Measurements from ENCODE around the gene WDR7. TPM values are rescaled to one million over a fixed set of nuclear protein-coding genes. Genes with fewer than 3 reads are reported as not detected.

Gene WDR7
- total RNA-seq, 2 experiments from 2014 or later = 35.9 to 43.3 TPM

DNA sequence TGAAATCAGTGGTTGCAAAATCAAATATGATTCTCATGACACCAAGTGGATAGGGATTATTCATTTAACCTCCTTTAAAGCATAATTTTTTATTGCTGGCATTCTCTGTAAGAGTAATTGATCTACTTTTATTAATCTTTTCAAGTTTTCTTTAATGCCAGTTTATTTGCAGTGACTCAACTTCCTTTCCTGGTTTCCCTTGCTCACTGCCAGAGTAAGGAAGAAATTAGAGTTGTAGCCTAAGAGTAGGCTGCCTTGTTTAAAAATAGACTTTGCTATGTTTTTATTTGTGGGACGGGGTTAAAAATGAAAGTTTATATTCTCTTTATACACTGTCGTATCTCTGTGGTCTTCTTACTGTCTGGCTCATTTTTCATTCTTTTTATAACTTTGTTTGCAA is 148.6 kb downstream of the WDR7 start:
- Mint-ChIP-seq H3K4me1 (peaks cover 2% of the 10 kb centered on the region), H3K9me3 (ENCODE audit: low read depth) (no peaks in the 10 kb centered on the region), H3K27ac (no peak overlapping the region), H3K27me3 (no peaks in the 10 kb centered on the region), H3K36me3 (peaks cover 9% of the 10 kb centered on the region), H3K4me3 (no peak overlapping the region)
- DNase-seq (no peak), ATAC-seq (no peak)
- CTCF ChIA-PET = no interaction called here

DNA sequence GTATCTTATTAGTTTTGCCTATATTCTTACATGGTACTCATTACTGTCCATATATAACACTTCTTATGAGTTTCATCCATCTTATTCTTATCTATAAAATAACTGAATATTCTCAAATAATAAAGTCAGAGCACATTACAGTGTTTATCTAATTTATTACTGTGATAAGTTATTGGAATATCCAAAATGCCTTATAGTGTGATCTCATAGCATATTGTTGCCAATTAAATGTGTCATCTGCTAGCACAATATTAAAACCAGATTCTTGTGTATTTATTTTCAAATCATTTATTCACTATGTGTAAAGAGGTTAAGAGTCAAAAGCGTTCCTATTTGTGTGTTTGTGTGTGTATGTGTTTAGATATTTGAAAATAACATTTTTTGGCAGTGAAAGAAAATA is 151.9 kb downstream of the WDR7 start:
- CTCF ChIA-PET = interaction anchor here (1.4 kb wide), 1 partner anchor 66 kb away, joined by 3 read pairs; no protein-coding TSS in a partner anchor
- Mint-ChIP-seq H3K27ac (no peak overlapping the region), H3K4me1 (peaks cover 2% of the 10 kb centered on the region), H3K4me3 (no peak overlapping the region), H3K9me3 (ENCODE audit: low read depth) (no peaks in the 10 kb centered on the region), H3K27me3 (no peaks in the 10 kb centered on the region), H3K36me3 (peaks cover 11% of the 10 kb centered on the region)
- no peak for DNase-seq
- ATAC-seq = no peak

DNA sequence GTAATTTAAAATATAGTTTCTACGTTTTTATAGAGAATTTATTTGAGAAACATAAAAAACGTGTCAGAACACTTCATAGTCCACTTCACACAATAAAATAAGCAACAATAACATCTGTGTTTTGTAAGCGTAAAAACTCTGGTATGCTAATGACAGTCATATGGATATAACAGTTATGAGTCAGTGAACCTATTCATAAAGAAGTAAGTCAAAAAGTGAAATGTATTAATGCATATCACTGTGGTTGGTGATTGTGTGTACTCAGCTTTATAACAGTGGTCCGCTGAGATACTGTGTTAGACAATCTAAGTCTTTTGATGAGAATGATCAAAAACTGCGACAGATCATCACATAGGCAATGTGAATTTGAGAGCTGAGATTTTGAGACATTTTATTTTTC is 153.2 kb downstream of the WDR7 start:
- CTCF ChIA-PET = no interaction called here
- H3K4me3 Mint-ChIP-seq = no peak overlapping the region
- H3K9me3 Mint-ChIP-seq (ENCODE audit: low read depth) = no peaks in the 10 kb centered on the region
- no peak for DNase-seq
- peaks cover 2% of the 10 kb centered on the region for H3K4me1 Mint-ChIP-seq
- peaks cover 11% of the 10 kb centered on the region for H3K36me3 Mint-ChIP-seq
- no peaks in the 10 kb centered on the region for H3K27me3 Mint-ChIP-seq
- H3K27ac Mint-ChIP-seq = no peak overlapping the region
- no peak for ATAC-seq

DNA sequence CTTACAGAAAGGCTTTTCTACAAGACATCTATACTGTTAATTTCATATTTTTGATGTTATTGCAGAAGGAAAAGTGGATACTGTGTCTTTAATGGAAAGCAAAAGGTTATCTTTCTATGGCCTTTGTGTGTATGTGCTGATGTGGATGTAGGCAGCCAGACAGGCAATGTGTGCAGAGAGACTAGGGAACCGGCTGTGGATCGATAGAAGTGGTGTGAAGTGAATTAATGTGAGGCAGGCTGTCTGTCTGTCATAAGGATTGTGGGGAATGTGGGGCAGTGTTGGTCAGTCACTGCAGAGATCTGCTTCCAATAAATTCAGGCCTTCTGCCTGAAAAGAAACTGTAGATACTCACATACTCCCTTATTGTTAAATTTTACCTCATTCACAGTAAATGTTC is 156.7 kb downstream of the WDR7 start:
- ATAC-seq = no peak
- H3K9me3 Mint-ChIP-seq (ENCODE audit: low read depth) = no peaks in the 10 kb centered on the region
- H3K4me3 Mint-ChIP-seq = no peak overlapping the region
- H3K4me1 Mint-ChIP-seq = peaks cover 2% of the 10 kb centered on the region
- peaks cover 9% of the 10 kb centered on the region for H3K36me3 Mint-ChIP-seq
- no peaks in the 10 kb centered on the region for H3K27me3 Mint-ChIP-seq
- DNase-seq = no peak
- no peak overlapping the region for H3K27ac Mint-ChIP-seq
- CTCF ChIA-PET = no interaction called here

- ATAC-seq (no peak), DNase-seq (no peak)
- CTCF ChIA-PET = no interaction called here
- H3K36me3 Mint-ChIP-seq = peaks cover 6% of the 10 kb centered on the region
- H3K27me3 Mint-ChIP-seq = no peaks in the 10 kb centered on the region
- no peak overlapping the region for H3K4me3 Mint-ChIP-seq
- H3K27ac Mint-ChIP-seq = no peak overlapping the region
- H3K4me1 Mint-ChIP-seq = no peaks in the 10 kb centered on the region
- H3K9me3 Mint-ChIP-seq (ENCODE audit: low read depth) = no peaks in the 10 kb centered on the region
Observed at GRCh38 chr18:56812674-56813073, 161.5 kb downstream of the WDR7 start.

- no peak overlapping the region for H3K4me3 Mint-ChIP-seq
- no peak for ATAC-seq
- no peaks in the 10 kb centered on the region for H3K9me3 Mint-ChIP-seq (ENCODE audit: low read depth)
- H3K36me3 Mint-ChIP-seq = peaks cover 5% of the 10 kb centered on the region
- no peaks in the 10 kb centered on the region for H3K27me3 Mint-ChIP-seq
- no peaks in the 10 kb centered on the region for H3K4me1 Mint-ChIP-seq
- no peak overlapping the region for H3K27ac Mint-ChIP-seq
- no peak for DNase-seq
- CTCF ChIA-PET = no interaction called here
Observed at GRCh38 chr18:56815926-56816325, 164.8 kb downstream of the WDR7 start.

DNA sequence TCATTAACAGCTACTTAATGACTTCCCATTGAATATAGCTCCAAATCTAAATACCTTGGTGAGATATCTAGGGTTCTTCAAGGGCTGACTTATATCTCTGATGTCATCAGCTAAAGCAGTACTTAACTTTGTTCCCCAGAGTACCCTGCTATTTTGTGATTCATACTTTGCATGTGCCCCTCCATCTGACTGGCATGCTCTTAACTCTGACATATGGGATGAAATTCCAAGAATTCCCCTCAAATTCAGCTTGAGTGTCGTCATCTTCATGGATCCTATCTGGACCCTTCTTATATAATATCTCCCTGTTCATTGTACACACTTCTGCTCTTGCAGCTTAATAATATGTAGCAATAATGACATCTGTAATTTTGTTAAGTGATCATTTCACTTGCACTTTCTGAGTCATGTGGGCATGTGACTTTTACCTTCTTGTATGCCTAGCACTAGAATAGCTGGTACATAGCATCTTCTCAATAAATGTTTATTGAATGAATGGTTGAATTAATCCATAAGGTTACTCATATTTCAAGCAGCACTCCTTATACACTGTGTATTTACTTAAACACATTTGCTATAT is 172.9 kb downstream of the WDR7 start:
- Mint-ChIP-seq H3K27ac (no peak overlapping the region), H3K27me3 (no peaks in the 10 kb centered on the region), H3K9me3 (ENCODE audit: low read depth) (no peaks in the 10 kb centered on the region), H3K4me1 (peaks cover 5% of the 10 kb centered on the region), H3K4me3 (no peak overlapping the region), H3K36me3 (peaks cover 9% of the 10 kb centered on the region)
- CTCF ChIA-PET = no interaction called here
- ATAC-seq = no peak
- no peak for DNase-seq

DNA sequence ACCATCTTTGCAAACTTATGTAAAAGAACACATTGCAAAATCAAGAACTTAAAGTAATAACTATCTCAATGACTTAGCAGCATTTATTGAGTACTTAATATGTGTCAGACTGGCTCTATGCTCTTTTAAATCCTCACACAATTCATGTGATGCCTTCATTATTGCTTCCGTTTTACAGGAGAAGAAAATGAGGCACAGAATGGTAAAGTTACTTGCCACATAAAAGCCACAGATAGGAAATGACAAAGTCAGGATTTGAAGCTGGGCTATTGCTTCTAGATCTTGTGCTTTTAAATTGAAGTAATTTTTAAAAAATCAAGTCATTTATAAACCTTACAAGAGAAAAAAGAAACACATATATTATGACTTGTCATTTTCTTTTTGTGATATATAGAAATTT is 174.2 kb downstream of the WDR7 start:
- H3K27me3 Mint-ChIP-seq = no peaks in the 10 kb centered on the region
- no peak overlapping the region for H3K4me3 Mint-ChIP-seq
- ATAC-seq = no peak
- H3K36me3 Mint-ChIP-seq = peaks cover 9% of the 10 kb centered on the region
- H3K27ac Mint-ChIP-seq = no peak overlapping the region
- H3K9me3 Mint-ChIP-seq (ENCODE audit: low read depth) = no peaks in the 10 kb centered on the region
- CTCF ChIA-PET = no interaction called here
- no peak for DNase-seq
- H3K4me1 Mint-ChIP-seq = peaks cover 5% of the 10 kb centered on the region

DNA sequence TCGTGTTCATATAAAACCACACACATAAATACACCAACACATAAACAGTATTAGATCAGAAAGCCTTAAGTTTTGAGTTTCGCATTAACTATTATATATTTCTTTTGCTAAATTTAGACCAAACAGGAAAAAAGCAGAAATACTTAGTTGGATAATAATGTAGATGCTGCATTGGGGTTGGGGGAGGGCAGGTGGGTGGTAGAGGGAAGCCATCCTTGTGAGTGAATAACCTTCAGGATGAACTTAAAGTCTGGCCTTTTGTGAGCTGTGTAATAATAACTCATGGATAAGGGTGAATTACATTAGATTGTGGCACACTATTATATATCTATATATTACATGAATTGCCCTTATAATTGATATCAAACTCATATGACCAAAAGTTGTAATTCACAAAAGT is 174.7 kb downstream of the WDR7 start:
- Mint-ChIP-seq H3K4me3 (no peak overlapping the region), H3K4me1 (peaks cover 5% of the 10 kb centered on the region), H3K27ac (no peak overlapping the region), H3K27me3 (no peaks in the 10 kb centered on the region), H3K36me3 (peaks cover 9% of the 10 kb centered on the region), H3K9me3 (ENCODE audit: low read depth) (no peaks in the 10 kb centered on the region)
- CTCF ChIA-PET = no interaction called here
- no peak for DNase-seq
- ATAC-seq = no peak

- Mint-ChIP-seq H3K4me1 (peaks cover 4% of the 10 kb centered on the region), H3K27ac (no peak overlapping the region), H3K27me3 (no peaks in the 10 kb centered on the region), H3K4me3 (no peak overlapping the region), H3K9me3 (ENCODE audit: low read depth) (no peaks in the 10 kb centered on the region), H3K36me3 (peaks cover 10% of the 10 kb centered on the region)
- CTCF ChIA-PET = no interaction called here
- ATAC-seq (no peak), DNase-seq (no peak)
Observed at GRCh38 chr18:56831988-56832387, 180.8 kb downstream of the WDR7 start.

- Mint-ChIP-seq H3K4me3 (no peak overlapping the region), H3K9me3 (ENCODE audit: low read depth) (no peaks in the 10 kb centered on the region), H3K36me3 (peaks cover 8% of the 10 kb centered on the region), H3K27me3 (no peaks in the 10 kb centered on the region), H3K27ac (no peak overlapping the region), H3K4me1 (peaks cover 4% of the 10 kb centered on the region)
- CTCF ChIA-PET = no interaction called here
- ATAC-seq = no peak
- DNase-seq = no peak
Observed at GRCh38 chr18:56835331-56835730, 184.2 kb downstream of the WDR7 start.

GRCh38 chr18:56836173-56836572 is 185.0 kb downstream of the WDR7 start:
- peaks cover under 1% of the 10 kb centered on the region for H3K4me1 Mint-ChIP-seq
- H3K27ac Mint-ChIP-seq = no peak overlapping the region
- no peaks in the 10 kb centered on the region for H3K27me3 Mint-ChIP-seq

DNA sequence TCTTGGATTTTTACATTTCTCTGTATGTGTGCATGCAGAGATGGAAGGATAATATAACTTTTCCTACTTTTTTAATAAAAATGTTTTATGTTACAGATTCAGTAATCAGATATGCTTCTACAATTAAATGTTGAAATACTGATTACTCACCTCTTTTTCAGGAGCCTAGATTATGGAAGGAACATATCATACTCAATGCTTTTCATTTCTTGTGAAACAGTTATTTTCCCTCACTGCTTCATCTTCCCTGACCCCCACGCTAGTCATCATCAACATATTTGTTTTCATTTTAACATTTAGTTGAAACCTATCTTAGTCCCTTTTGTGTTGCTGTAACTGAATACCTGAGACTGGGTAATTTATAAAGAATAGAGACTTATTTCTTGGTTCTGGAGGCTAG is 190.7 kb downstream of the WDR7 start:
- DNase-seq (no peak), ATAC-seq (no peak)
- Mint-ChIP-seq H3K27me3 (no peaks in the 10 kb centered on the region), H3K4me1 (no peaks in the 10 kb centered on the region), H3K36me3 (peaks cover 2% of the 10 kb centered on the region), H3K9me3 (ENCODE audit: low read depth) (no peaks in the 10 kb centered on the region), H3K4me3 (no peak overlapping the region), H3K27ac (no peak overlapping the region)
- CTCF ChIA-PET = no interaction called here

More at GRCh38 chr18:56836173-56836572, 185.0 kb downstream of the WDR7 start:
- CTCF ChIA-PET = no interaction called here
- ATAC-seq (no peak), DNase-seq (no peak)
- peaks cover 5% of the 10 kb centered on the region for H3K36me3 Mint-ChIP-seq
- no peak overlapping the region for H3K4me3 Mint-ChIP-seq
- no peaks in the 10 kb centered on the region for H3K9me3 Mint-ChIP-seq (ENCODE audit: low read depth)

DNA sequence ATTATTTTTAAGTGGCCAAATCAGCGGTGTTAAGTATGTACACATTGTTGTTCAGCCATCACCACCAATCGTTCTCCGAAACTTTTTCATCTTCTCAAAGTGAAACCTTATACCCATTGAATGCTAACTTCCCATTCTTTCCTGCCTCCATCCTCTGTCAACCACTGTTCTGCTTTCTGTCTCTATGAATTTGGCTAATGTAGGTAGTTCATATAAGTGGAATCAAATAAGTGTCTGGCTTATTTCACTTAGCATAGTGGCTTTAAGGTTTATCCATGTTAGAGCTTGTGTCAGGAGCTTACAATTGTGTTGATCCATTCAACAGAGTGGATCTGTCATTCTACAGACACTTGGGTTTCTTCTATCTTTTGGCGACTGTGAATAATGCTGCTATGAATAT is 192.1 kb downstream of the WDR7 start:
- no peaks in the 10 kb centered on the region for H3K4me1 Mint-ChIP-seq
- H3K9me3 Mint-ChIP-seq (ENCODE audit: low read depth) = no peaks in the 10 kb centered on the region
- DNase-seq (no peak), ATAC-seq (no peak)
- CTCF ChIA-PET = no interaction called here
- H3K4me3 Mint-ChIP-seq = no peak overlapping the region
- H3K27me3 Mint-ChIP-seq = no peaks in the 10 kb centered on the region
- H3K27ac Mint-ChIP-seq = no peak overlapping the region
- peaks cover 6% of the 10 kb centered on the region for H3K36me3 Mint-ChIP-seq

DNA sequence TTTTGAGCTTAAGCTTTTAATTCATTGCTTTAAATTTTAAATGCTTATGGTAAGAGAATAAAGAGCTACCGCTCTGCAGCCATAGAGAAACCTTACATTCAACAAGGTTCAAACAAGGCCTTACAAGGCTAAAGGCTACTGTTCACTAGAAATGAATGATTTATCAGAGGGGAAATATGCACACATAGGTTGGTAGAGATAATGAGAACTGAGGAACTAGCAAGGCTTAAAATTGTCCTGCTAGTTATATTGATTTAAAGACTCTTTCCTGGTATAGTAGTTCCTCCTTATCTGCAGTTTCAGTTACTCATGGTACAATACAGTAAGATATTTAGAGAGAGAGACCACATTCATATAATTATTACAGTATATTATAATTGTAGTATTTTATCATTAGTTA is 193.4 kb downstream of the WDR7 start:
- Mint-ChIP-seq H3K27me3 (no peaks in the 10 kb centered on the region), H3K4me1 (no peaks in the 10 kb centered on the region), H3K9me3 (ENCODE audit: low read depth) (peaks cover 3% of the 10 kb centered on the region), H3K4me3 (no peak overlapping the region), H3K27ac (no peak overlapping the region), H3K36me3 (peaks cover 6% of the 10 kb centered on the region)
- no peak for DNase-seq
- CTCF ChIA-PET = no interaction called here
- ATAC-seq = no peak
